Tibial nerve (tissue), 4 donors: Measurements from ENCODE around the gene KRTAP5-8. TPM values are rescaled to one million over a fixed set of nuclear protein-coding genes. Genes with fewer than 3 reads are reported as not detected.

ENCODE experiments used
- DNase-seq, 2 donors: peaks; one replicate each; pipeline ENCODE4 v3.0.0-alpha.2; 2019; ENCODE audit warnings: low spot score in 2 of 2
- H3K27ac ChIP-seq, 4 donors: fragments of 200-600 bp; sonication (generic) in 3 of 4; one replicate each; pipeline ENCODE4 v1.5.1; 2017 to 2019; ENCODE audit warnings: mild to moderate bottlenecking in 1 of 4
- H3K27me3 ChIP-seq, 2 donors: fragments of 200-600 bp; sonication (generic) in 1 of 2; one replicate each; pipeline versions ENCODE4 v1.5.1 to v1.6.0; 2017 to 2019
- H3K36me3 ChIP-seq, 3 donors: fragments of 200-600 bp; sonication (generic); one replicate each; pipeline ENCODE4 v1.5.1; 2018 to 2019
- H3K4me1 ChIP-seq, 4 donors: fragments of 200-600 bp; sonication (generic) in 3 of 4; one replicate each; pipeline ENCODE4 v1.5.1; 2017 to 2019
- H3K4me3 ChIP-seq, 4 donors: fragments of 200-600 bp; sonication (generic) in 3 of 4; one replicate each; pipeline ENCODE4 v1.5.1; 2017 to 2019; ENCODE audit warnings: mild to moderate bottlenecking in 1 of 4, moderate library complexity in 1 of 4
- H3K9me3 ChIP-seq, 4 donors: fragments of 200-600 bp; sonication (generic) in 3 of 4; one replicate each; pipeline ENCODE4 v1.5.1; 2017 to 2019
- CTCF ChIP-seq, 5 experiments: fragments of 200-600 bp in 3 of 5; fragments of 450-650 bp in 2 of 5; sonication (generic) in 3 of 5; IDR thresholded peaks; one replicate each; pipeline ENCODE4 v1.5.1; 2016 to 2019; ENCODE audit warnings: antibody characterized with exemption in 5 of 5, mild to moderate bottlenecking in 3 of 5, moderate library complexity in 2 of 5
- EP300 ChIP-seq, 2 donors: sonication (generic); formaldehyde crosslinking; IDR thresholded peaks; one replicate each; pipeline ENCODE4 v1.6.1; 2017; ENCODE audit warnings: antibody characterized with exemption in 2 of 2, mild to moderate bottlenecking in 1 of 2
- POLR2A ChIP-seq, 2 donors: fragments of 450-650 bp; IDR thresholded peaks; one replicate each; pipeline ENCODE4 v1.6.1; 2017; ENCODE audit warnings: antibody characterized with exemption in 2 of 2, mild to moderate bottlenecking in 2 of 2, moderate library complexity in 2 of 2
- WGBS, 2 donors: methylation state at CpG; one replicate each; pipeline ENCODE4 v1.1.5; 2018; 5-methylcytosine and 5-hydroxymethylcytosine counted together
- total RNA-seq, 4 donors: library from RNA; depleted of rRNA; stranded (reverse); fragments of >200 nt; gene quantifications; one replicate each; pipeline ENCODE4 v1.1.0, GENCODE V29; 2016

The KRTAP5-8 gene
- total RNA-seq, 4 donors from 2014 or later, result 0.63 to 2.8 TPM; not detected in 2

GRCh38 chr11:71554996-71555395, 17.2 kb downstream of the KRTAP5-8 start:
- no peak overlapping the region for H3K27ac ChIP-seq
- no peaks in the 10 kb centered on the region for H3K36me3 ChIP-seq
- no peaks in the 10 kb centered on the region for H3K9me3 ChIP-seq
- H3K4me3 ChIP-seq, result no peak overlapping the region
- 77 to 83% methylated on average over 5 to 6 of the region's 6 CpGs for WGBS, 2 donors
- no peak for DNase-seq
- H3K4me1 ChIP-seq, result no peaks in the 10 kb centered on the region
- no peaks in the 10 kb centered on the region for H3K27me3 ChIP-seq
- no peak for TF ChIP-seq CTCF (IDR thresholded peaks at IDR 0.05)
- TF ChIP-seq POLR2A (IDR thresholded peaks at IDR 0.05), result no peak
- TF ChIP-seq EP300 (IDR thresholded peaks at IDR 0.05), result no peak

- 88 to 92% methylated on average over 5 to 9 of the region's 11 CpGs for WGBS, 2 donors
- peaks cover 0 to 2% (median 0%) of the 10 kb centered on the region in 4 donors for H3K9me3 ChIP-seq
- DNase-seq, result no peak
- H3K27ac ChIP-seq, result no peak overlapping the region
- no peaks in the 10 kb centered on the region for H3K36me3 ChIP-seq
- no peaks in the 10 kb centered on the region for H3K4me1 ChIP-seq
- no peak overlapping the region for H3K4me3 ChIP-seq
- no peaks in the 10 kb centered on the region for H3K27me3 ChIP-seq
- TF ChIP-seq POLR2A (IDR thresholded peaks at IDR 0.05) (no peak), CTCF (IDR thresholded peaks at IDR 0.05) (no peak), EP300 (IDR thresholded peaks at IDR 0.05) (no peak)
Observed at GRCh38 chr11:71555508-71555907, 17.7 kb downstream of the KRTAP5-8 start.

- peaks cover 0 to 7% (median 0%) of the 10 kb centered on the region in 4 donors for H3K9me3 ChIP-seq
- no peak overlapping the region for H3K4me3 ChIP-seq
- H3K27ac ChIP-seq, result no peak overlapping the region
- no peak for TF ChIP-seq EP300 (IDR thresholded peaks at IDR 0.05)
- no peak for TF ChIP-seq CTCF (IDR thresholded peaks at IDR 0.05)
- no peak for TF ChIP-seq POLR2A (IDR thresholded peaks at IDR 0.05)
- 79 to 82% methylated on average over 4 of the region's 4 CpGs for WGBS, 2 donors
- no peaks in the 10 kb centered on the region for H3K4me1 ChIP-seq
- H3K27me3 ChIP-seq, result no peaks in the 10 kb centered on the region
- DNase-seq, result no peak
- no peaks in the 10 kb centered on the region for H3K36me3 ChIP-seq
Observed at GRCh38 chr11:71556018-71556417, 18.2 kb downstream of the KRTAP5-8 start.

DNA sequence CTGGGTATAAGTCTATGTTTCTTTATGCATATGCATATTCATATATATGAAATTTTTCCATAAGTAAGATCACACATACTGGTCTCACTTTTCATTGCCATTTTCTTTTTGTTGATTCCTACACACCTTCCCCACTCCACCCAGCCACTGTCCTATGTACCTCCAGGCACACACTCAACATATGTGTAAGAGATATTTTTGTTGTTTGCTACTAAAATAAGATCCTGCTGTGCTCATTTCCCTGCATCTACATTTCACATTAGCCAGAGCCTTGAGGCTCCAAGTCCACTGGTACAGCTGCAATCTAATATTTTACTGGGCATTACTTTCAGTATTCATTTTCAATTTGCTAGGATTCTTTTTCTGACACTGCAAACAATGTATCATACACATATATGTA, 19.4 kb downstream of the KRTAP5-8 start:
- DNase-seq, result no peak
- no peak for TF ChIP-seq POLR2A (IDR thresholded peaks at IDR 0.05)
- TF ChIP-seq CTCF (IDR thresholded peaks at IDR 0.05), result no peak
- TF ChIP-seq EP300 (IDR thresholded peaks at IDR 0.05), result no peak
- H3K27ac ChIP-seq, result no peak overlapping the region

DNA sequence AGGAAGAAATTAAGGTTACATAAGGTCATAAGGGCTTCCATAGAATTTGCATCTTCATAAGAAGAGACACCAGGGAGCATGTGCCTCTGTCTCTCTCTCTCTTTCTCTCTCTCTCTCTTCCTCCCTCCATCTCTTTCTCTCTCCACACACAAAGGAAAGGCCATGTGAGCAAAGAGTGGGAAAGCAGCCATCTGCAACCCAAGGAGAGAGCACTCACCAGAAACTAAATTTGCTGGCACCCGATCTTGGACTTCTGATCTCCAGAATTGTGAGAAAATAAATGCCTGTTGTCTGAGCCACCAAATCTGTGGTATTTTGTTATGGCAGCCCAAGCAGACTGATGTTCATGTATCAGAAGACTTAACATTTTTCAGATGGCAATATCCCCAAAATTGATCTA, 21.2 kb downstream of the KRTAP5-8 start:
- TF ChIP-seq POLR2A (IDR thresholded peaks at IDR 0.05) (no peak), EP300 (IDR thresholded peaks at IDR 0.05) (no peak), CTCF (IDR thresholded peaks at IDR 0.05) (no peak)
- H3K27me3 ChIP-seq, result no peaks in the 10 kb centered on the region
- WGBS, 2 donors, result 73 to 85% methylated on average over 1 of the region's 1 CpG
- H3K27ac ChIP-seq, result no peak overlapping the region
- H3K9me3 ChIP-seq, result peaks cover 0 to 9% (median 0%) of the 10 kb centered on the region in 4 donors
- H3K4me1 ChIP-seq, result no peaks in the 10 kb centered on the region
- no peak for DNase-seq
- no peak overlapping the region for H3K4me3 ChIP-seq
- no peaks in the 10 kb centered on the region for H3K36me3 ChIP-seq

More for the DNA sequence above, 19.4 kb downstream of the KRTAP5-8 start:
- Histone ChIP-seq H3K9me3 (peaks cover 0 to 9% (median 0%) of the 10 kb centered on the region in 4 donors), H3K4me1 (no peaks in the 10 kb centered on the region), H3K4me3 (no peak overlapping the region), H3K27me3 (no peaks in the 10 kb centered on the region), H3K36me3 (no peaks in the 10 kb centered on the region)
